GM19395 (cell line): ENCODE results near the gene ALKBH4.

Experiments
- ATAC-seq: cut with Tn5 transposase; IDR thresholded peaks from one replicate; pipeline ENCODE4 v1.9.1; 2021; ENCODE audit warnings: mild to moderate bottlenecking, moderate library complexity; ENCODE audit not compliant: unreplicated experiment

The ALKBH4 gene

GRCh38 chr7:102429141-102429899, 35.3 kb downstream of the ALKBH4 start:
- no peak for ATAC-seq

DNA sequence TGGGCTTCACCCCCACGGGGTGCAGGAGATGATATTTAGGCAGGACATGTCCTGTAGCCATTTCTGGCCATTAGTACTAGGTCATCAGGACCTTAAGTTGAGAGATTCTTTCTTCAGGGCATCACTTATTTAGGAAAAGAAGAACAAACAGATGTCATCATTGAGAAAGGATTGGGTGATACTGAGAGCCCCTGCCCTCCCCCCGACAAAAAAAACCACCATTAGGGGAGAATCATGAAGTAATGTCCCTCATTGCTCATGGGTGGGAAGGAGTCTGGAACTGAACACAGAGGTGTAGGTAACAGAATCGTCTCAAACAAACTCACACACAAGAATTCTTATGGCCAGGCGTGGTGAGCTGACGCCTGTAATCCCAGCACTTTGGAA, 37.7 kb downstream of the ALKBH4 start:
- no peak for ATAC-seq

GRCh38 chr7:102426268-102427018, 38.2 kb downstream of the ALKBH4 start:
- ATAC-seq = peak; percentile 67

- ATAC-seq = peak; percentile 67
Measured at GRCh38 chr7:102425639-102426267, 38.9 kb downstream of the ALKBH4 start.

- no peak for ATAC-seq
Measured at GRCh38 chr7:102424787-102425218, 39.9 kb downstream of the ALKBH4 start.

DNA sequence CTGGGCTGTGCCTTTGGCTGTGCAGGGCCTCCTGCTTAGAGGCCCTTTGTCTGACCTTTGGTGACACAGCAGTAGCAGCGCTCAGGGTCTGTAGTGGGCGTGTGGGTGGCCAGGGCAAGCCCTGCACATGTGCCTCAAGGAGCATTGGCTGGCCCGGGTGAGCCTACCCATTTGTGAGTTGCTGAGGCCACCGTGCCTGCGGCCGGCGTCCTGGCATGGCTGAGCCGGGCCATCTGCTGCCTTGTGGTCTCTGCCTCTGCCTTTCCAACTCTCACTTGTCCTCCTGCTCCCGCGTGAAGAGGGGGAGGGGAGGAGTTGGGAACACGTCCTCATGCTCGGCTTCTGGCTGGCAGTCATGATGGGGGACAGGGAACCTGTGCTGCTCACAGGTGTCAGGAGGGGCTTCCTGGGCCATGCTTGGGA, 40.5 kb downstream of the ALKBH4 start:
- ATAC-seq = no peak

GRCh38 chr7:102421706-102422240, 42.9 kb downstream of the ALKBH4 start:
- ATAC-seq = no peak

DNA sequence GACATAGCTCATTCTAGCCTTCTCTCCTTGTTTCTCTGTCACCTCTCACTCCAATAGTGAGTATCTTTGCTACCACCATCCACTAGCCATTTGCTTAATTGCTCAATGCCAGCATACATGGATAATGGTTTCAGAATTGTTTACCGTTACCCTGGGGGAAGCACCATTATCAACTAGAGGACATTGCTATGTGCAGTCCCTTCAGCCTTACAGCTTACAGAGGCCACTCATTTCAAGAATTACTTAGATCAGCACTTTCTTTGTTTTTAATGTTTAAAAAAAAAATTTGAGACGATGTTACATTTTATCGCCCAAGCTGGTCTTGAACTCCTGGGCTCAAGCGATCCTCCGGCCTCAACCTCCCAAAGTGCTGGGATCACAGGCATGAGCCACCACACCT, 46.1 kb downstream of the ALKBH4 start:
- ATAC-seq = no peak

- no peak for ATAC-seq
Measured at GRCh38 chr7:102417105-102417504, 47.6 kb downstream of the ALKBH4 start.

- ATAC-seq = no peak
Measured at GRCh38 chr7:102416406-102416805, 48.3 kb downstream of the ALKBH4 start.

DNA sequence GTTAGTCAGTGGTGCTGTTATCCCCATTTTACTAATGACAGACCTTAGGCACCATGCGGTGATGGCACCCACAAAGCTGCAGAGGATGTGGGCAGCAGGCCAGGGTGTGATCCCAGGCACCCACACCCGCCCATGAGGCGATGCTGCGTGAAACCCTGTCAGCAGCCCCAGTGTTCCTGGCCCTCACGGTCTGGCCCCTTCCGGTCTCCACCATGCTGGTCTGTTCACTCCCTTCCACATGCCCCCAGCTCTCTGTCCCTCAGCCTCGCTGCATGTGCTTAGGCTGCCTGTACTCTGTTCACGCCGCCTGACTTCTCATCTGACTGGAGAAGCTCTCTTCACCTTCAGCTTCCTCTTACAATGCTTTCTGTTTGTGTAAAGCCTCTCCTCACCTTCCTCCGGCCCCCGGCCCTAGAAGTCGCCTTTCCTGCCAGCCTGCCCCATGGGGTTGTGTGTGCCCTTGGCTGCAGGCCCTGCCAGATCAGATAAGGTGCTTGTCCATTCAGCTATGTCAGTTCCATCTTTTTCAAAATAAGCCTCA, 48.9 kb downstream of the ALKBH4 start:
- ATAC-seq = peak; percentile 49

GRCh38 chr7:102413611-102414010, 51.1 kb downstream of the ALKBH4 start:
- ATAC-seq = no peak

- ATAC-seq = no peak
Measured at GRCh38 chr7:102413091-102413490, 51.6 kb downstream of the ALKBH4 start.

- ATAC-seq = no peak
Measured at GRCh38 chr7:102412548-102412947, 52.1 kb downstream of the ALKBH4 start.

DNA sequence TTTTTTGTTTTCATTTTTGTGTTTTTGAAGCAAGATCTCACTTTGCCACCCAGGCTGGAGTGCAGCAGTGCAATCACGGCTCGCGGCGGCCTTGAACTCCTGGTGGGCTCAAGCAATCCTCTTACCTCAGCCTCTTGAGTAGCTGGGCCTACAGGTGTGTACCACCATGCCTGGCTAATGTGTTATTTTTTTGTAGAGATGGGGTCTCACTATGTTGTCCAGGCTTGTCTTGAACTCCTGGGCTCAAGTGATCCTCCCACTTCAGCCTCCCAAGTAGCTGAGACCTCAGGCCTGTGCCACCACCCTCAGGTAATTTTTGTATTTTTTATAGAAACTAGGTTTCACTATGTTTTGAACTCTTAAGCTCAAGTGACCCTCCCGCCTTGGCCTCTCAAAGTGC, 53.7 kb downstream of the ALKBH4 start:
- ATAC-seq = no peak

DNA sequence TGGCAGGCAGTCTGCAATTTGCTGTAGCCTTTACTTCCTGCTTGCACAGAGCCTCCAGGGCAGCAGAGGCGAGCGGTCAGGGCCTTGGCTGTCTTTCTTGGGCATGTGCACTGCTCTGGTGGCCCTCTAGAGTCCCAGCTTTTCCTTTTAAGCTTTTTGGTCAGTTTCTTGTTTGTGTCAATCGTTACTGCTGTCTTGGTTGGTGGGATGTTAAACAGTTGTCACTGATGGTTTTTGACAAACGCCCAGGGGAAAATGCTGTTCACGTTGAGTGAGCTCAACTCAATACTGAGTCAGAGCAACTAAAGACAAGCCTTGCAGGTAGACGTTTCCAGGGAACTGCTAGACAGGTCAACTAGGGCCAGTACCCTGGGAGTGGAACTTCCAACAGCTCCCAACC, 54.5 kb downstream of the ALKBH4 start:
- ATAC-seq = no peak

- no peak for ATAC-seq
Measured at GRCh38 chr7:102409340-102409739, 55.3 kb downstream of the ALKBH4 start.

DNA sequence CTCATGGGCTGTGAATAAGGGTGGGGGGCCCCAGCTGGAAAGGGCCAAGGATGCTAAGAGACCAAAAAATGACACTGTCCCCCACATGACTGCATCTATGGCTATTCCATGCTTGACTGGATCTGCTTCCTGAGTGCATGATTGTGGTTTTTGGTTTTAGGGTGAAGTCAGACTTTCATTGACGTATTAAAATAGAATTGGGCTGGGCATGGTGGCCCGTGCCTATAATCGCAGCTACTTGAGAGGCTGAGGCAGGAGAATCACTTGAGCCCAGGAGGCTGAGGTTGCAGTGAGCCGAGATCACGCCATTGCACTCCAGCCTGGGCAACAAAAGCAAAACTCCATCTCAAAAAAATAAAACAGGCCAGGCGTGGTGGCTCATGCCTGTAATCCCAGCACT, 56.1 kb downstream of the ALKBH4 start:
- peak; percentile 77 for ATAC-seq

- peak; percentile 20 for ATAC-seq
Measured at GRCh38 chr7:102407910-102408309, 56.8 kb downstream of the ALKBH4 start.
